ENCODE results near the gene LY6G5B.

Gene LY6G5B

GRCh38 chr6:31639449-31639861 lies 30.3 kb upstream of the LY6G5B start:
- no peak for TF ChIP-seq CTCF (IDR thresholded peaks at IDR 0.05; ENCODE audit: extremely low read depth, insufficient read depth, missing control alignments)
- no peak for DNase-seq (ENCODE audit: low spot score)
- in situ Hi-C loops (cut with MboI; ENCODE audit: low pct_unique_long_range_greater_than_20kb, low sequenced_read_pairs, unreplicated experiment), result no loop called here

GRCh38 chr6:31640612-31641011 lies 29.2 kb upstream of the LY6G5B start:
- in situ Hi-C loops (cut with MboI; ENCODE audit: low pct_unique_long_range_greater_than_20kb, low sequenced_read_pairs, unreplicated experiment), result no loop called here
- no peak for DNase-seq (ENCODE audit: low spot score)
- no peak for TF ChIP-seq CTCF (IDR thresholded peaks at IDR 0.05; ENCODE audit: extremely low read depth, insufficient read depth, missing control alignments)

- in situ Hi-C loops (cut with MboI; ENCODE audit: low pct_unique_long_range_greater_than_20kb, low sequenced_read_pairs, unreplicated experiment), result no loop called here
- TF ChIP-seq CTCF (IDR thresholded peaks at IDR 0.05; ENCODE audit: extremely low read depth, insufficient read depth, missing control alignments), result no peak
- no peak for DNase-seq (ENCODE audit: low spot score)
Observed at GRCh38 chr6:31641370-31641769, 28.4 kb upstream of the LY6G5B start.

GRCh38 chr6:31642798-31643570 lies 26.8 kb upstream of the LY6G5B start:
- in situ Hi-C loops (cut with MboI; ENCODE audit: low pct_unique_long_range_greater_than_20kb, low sequenced_read_pairs, unreplicated experiment), result no loop called here
- DNase-seq (ENCODE audit: low spot score), result no peak
- no peak for TF ChIP-seq CTCF (IDR thresholded peaks at IDR 0.05; ENCODE audit: extremely low read depth, insufficient read depth, missing control alignments)

GRCh38 chr6:31643818-31644454 lies 25.8 kb upstream of the LY6G5B start:
- TF ChIP-seq CTCF (IDR thresholded peaks at IDR 0.05; ENCODE audit: extremely low read depth, insufficient read depth, missing control alignments), result no peak
- no peak for DNase-seq (ENCODE audit: low spot score)
- in situ Hi-C loops (cut with MboI; ENCODE audit: low pct_unique_long_range_greater_than_20kb, low sequenced_read_pairs, unreplicated experiment), result no loop called here

GRCh38 chr6:31645325-31645724 lies 24.5 kb upstream of the LY6G5B start:
- no peak for TF ChIP-seq CTCF (IDR thresholded peaks at IDR 0.05; ENCODE audit: extremely low read depth, insufficient read depth, missing control alignments)
- in situ Hi-C loops (cut with MboI; ENCODE audit: low pct_unique_long_range_greater_than_20kb, low sequenced_read_pairs, unreplicated experiment), result no loop called here
- no peak for DNase-seq (ENCODE audit: low spot score)

Data from GM13977 (cell line).